Activated naive CD4-positive, alpha-beta T cell (primary cell): ENCODE results near the gene CSNK1G2.

Source experiments
- DNase-seq, 4 experiments: peaks; one replicate each; lab custom pipeline; 2025; lab: John Stamatoyannopoulos, UW

The CSNK1G2 gene

GRCh38 chr19:1944088-1944915, 3.3 kb downstream of the CSNK1G2 start:
- no peak for DNase-seq

GRCh38 chr19:1944916-1945561, 4.1 kb downstream of the CSNK1G2 start:
- no peak for DNase-seq

GRCh38 chr19:1945899-1946298, 4.9 kb downstream of the CSNK1G2 start:
- DNase-seq, result no peak

GRCh38 chr19:1947651-1948209, 6.8 kb downstream of the CSNK1G2 start:
- no peak for DNase-seq

- no peak for DNase-seq
Observed at GRCh38 chr19:1949304-1950101, 8.5 kb downstream of the CSNK1G2 start.

GRCh38 chr19:1950640-1951039, 9.7 kb downstream of the CSNK1G2 start:
- DNase-seq, result no peak

GRCh38 chr19:1952635-1953034, 11.7 kb downstream of the CSNK1G2 start:
- DNase-seq, result no peak

GRCh38 chr19:1953037-1953436, 12.1 kb downstream of the CSNK1G2 start:
- no peak for DNase-seq

GRCh38 chr19:1953441-1954094, 12.6 kb downstream of the CSNK1G2 start:
- DNase-seq, result no peak

- no peak for DNase-seq
Observed at GRCh38 chr19:1954532-1954933, 13.6 kb downstream of the CSNK1G2 start.

GRCh38 chr19:1955171-1956121, 14.5 kb downstream of the CSNK1G2 start:
- no peak for DNase-seq

GRCh38 chr19:1956122-1956494, 15.1 kb downstream of the CSNK1G2 start:
- DNase-seq, result no peak

GRCh38 chr19:1956868-1957492, 16.0 kb downstream of the CSNK1G2 start:
- DNase-seq, result no peak

GRCh38 chr19:1957562-1958248, 16.7 kb downstream of the CSNK1G2 start:
- DNase-seq, result no peak

- no peak for DNase-seq
Observed at GRCh38 chr19:1959928-1960589, 19.1 kb downstream of the CSNK1G2 start.

- no peak for DNase-seq
Observed at GRCh38 chr19:1961000-1961883, 20.3 kb downstream of the CSNK1G2 start.

- DNase-seq, result no peak
Observed at GRCh38 chr19:1962674-1963073, 21.7 kb downstream of the CSNK1G2 start.

- DNase-seq, result no peak
Observed at GRCh38 chr19:1967087-1967608, 26.2 kb downstream of the CSNK1G2 start.
